ENCODE measurements around the gene CYP2D6. TPM values are rescaled to one million over a fixed set of nuclear protein-coding genes. Genes with fewer than 3 reads are reported as not detected.
"Not testable (repeated sequence)": the region's sequence is repeated elsewhere in the genome, so short reads cannot be mapped to it uniquely, and the experiment has no call there.

The CYP2D6 gene
- total RNA-seq, 6 donors from 2014 or later, result 0.46 to 4.2 (median 1.9) TPM

GRCh38 chr22:42145175-42145574 lies 14.6 kb upstream of the CYP2D6 start:
- H3K4me3 ChIP-seq, result no peak overlapping the region
- H3K27ac ChIP-seq, result no peak overlapping the region
- no peaks in the 10 kb centered on the region for H3K36me3 ChIP-seq
- DNase-seq (no peak), ATAC-seq (ENCODE audit: low FRiP score in 2 of 2) (no peak)
- TF ChIP-seq POLR2AphosphoS5 (IDR thresholded peaks at IDR 0.05), result no peak
- TF ChIP-seq EP300 (IDR thresholded peaks at IDR 0.05), result no peak
- TF ChIP-seq POLR2A (IDR thresholded peaks at IDR 0.05), result no peak
- TF ChIP-seq, protein P1, sequence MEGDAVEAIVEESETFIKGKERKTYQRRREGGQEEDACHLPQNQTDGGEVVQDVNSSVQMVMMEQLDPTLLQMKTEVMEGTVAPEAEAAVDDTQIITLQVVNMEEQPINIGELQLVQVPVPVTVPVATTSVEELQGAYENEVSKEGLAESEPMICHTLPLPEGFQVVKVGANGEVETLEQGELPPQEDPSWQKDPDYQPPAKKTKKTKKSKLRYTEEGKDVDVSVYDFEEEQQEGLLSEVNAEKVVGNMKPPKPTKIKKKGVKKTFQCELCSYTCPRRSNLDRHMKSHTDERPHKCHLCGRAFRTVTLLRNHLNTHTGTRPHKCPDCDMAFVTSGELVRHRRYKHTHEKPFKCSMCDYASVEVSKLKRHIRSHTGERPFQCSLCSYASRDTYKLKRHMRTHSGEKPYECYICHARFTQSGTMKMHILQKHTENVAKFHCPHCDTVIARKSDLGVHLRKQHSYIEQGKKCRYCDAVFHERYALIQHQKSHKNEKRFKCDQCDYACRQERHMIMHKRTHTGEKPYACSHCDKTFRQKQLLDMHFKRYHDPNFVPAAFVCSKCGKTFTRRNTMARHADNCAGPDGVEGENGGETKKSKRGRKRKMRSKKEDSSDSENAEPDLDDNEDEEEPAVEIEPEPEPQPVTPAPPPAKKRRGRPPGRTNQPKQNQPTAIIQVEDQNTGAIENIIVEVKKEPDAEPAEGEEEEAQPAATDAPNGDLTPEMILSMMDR (IDR thresholded peaks at IDR 0.05), result no peak
- H3K9me3 ChIP-seq, result no peaks in the 10 kb centered on the region
- WGBS, 2 donors, result 62 to 67% methylated on average over 5 of the region's 6 CpGs
- H3K4me1 ChIP-seq, result no peaks in the 10 kb centered on the region
- no peaks in the 10 kb centered on the region for H3K27me3 ChIP-seq

- peak in 1 of 2 donors; percentile 54 for DNase-seq
- H3K27ac ChIP-seq; ATAC-seq (ENCODE audit: low FRiP score in 2 of 2); H3K4me3 ChIP-seq; H3K9me3 ChIP-seq; H3K27me3 ChIP-seq; H3K4me1 ChIP-seq; H3K36me3 ChIP-seq: not testable (repeated sequence)
- WGBS, 2 donors, result 95% methylated on average over 9 to 14 of the region's 20 CpGs
Observed at GRCh38 chr22:42143859-42144822, 13.5 kb upstream of the CYP2D6 start.

DNA sequence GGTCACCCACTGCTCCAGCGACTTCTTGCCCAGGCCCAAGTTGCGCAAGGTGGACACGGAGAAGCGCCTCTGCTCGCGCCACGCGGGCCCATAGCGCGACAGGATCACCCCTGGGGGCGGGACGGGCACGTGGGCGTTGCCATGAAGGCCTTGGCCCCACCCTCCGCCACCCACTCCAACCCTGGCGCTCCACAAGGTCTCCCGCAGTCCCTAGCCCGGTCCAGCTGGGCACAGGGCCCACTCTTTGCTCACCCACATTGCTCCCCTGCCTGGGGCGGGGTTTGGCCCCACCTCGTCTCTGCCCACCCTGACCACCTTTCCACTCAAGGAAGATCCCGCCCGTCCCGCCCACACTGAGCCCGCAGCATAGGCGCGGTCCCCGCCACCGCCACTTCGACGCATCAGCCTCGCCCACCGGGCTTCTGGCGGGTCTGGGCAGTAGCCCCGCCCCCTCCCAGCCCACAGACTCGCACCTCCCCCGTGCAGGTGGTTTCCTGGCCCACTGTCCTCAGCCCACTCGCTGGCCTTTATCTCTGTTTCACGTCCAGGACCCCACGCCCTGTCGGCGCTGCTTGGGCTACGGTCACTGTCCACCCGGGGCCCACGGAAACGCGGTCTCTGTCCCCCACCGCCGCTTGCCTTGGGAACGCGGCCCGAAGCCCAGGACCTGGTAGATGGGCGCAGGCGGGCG lies 12.3 kb upstream of the CYP2D6 start:
- Histone ChIP-seq H3K27me3 (no peaks in the 10 kb centered on the region), H3K36me3 (no peaks in the 10 kb centered on the region), H3K4me1 (no peaks in the 10 kb centered on the region), H3K4me3 (no peak overlapping the region), H3K9me3 (no peaks in the 10 kb centered on the region), H3K27ac (no peak overlapping the region)
- 90 to 96% methylated on average over 28 to 52 of the region's 54 CpGs for WGBS, 2 donors
- no peak for ATAC-seq (ENCODE audit: low FRiP score in 2 of 2)
- TF ChIP-seq POLR2AphosphoS5 (IDR thresholded peaks at IDR 0.05) (no peak), POLR2A (IDR thresholded peaks at IDR 0.05) (no peak), EP300 (IDR thresholded peaks at IDR 0.05) (no peak)
- TF ChIP-seq, protein P1 (IDR thresholded peaks at IDR 0.05), result no peak
- DNase-seq, result peak in 1 of 2 donors; percentile 81

DNA sequence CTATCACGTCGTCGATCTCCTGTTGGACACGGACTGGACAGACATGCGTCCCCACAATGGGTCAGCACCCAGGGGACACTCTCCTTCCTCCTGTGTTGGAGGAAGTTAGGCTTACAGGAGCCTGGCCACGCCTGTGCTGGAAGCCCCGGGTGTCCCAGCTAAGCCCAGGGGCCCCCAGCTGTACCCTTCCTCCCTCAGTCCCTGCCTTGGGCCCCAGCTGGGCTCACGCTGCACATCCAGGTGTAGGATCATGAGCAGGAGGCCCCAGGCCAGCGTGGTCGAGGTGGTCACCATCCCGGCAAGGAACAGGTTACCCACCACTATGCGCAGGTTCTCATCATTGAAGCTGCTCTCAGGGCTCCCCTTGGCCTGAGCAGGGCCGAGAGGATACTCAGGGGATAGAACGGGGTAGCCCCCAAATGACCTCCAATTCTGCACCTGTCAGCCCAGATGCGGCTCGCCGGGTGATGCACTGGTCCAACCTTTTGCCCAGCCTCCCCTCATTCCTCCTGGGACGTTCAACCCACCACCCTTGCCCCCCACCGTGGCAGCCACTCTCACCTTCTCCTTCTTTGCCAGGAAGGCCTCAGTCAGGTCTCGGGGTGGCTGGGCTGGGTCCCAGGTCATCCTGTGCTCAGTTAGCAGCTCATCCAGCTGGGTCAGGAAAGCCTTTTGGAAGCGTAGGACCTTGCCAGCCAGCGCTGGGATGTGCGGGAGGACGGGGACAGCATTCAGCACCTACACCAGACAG lies 10.9 kb upstream of the CYP2D6 start:
- H3K4me3 ChIP-seq; H3K27me3 ChIP-seq; H3K27ac ChIP-seq; ATAC-seq (ENCODE audit: low FRiP score in 2 of 2); H3K9me3 ChIP-seq; H3K4me1 ChIP-seq; H3K36me3 ChIP-seq: not testable (repeated sequence)
- WGBS, 2 donors, result 94 to 98% methylated on average over 9 to 18 of the region's 24 CpGs
- peak in 1 of 2 donors; percentile 55 for DNase-seq

- not testable (repeated sequence) for H3K27me3 ChIP-seq; H3K4me3 ChIP-seq; H3K4me1 ChIP-seq; ATAC-seq (ENCODE audit: low FRiP score in 2 of 2); H3K9me3 ChIP-seq; H3K36me3 ChIP-seq; H3K27ac ChIP-seq
- 92 to 93% methylated on average over 9 to 11 of the region's 17 CpGs for WGBS, 2 donors
- peak in 1 of 2 donors; percentile 61 for DNase-seq
Observed at GRCh38 chr22:42140153-42140552, 9.5 kb upstream of the CYP2D6 start.

DNA sequence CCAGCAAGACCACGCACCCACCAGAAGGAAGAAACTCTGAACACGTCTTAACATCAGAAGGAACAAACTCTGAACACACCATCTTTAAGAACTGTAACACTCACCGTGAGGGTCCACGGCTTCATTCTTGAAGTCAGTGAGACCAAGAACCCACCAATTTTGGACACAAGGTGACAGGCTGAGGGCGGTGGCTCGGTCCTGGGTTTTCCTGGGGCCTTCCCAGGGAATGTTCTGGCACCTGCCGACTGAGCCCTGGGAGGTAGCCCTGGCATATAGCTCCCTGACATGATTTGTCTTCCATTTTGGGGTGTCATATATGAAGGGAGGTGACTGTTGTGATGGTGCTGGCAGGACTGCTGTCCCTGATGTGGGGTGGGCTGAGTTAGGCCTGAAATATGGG lies 8.9 kb upstream of the CYP2D6 start:
- ATAC-seq (ENCODE audit: low FRiP score in 2 of 2); H3K4me3 ChIP-seq; H3K27ac ChIP-seq; H3K9me3 ChIP-seq; H3K27me3 ChIP-seq; H3K4me1 ChIP-seq; H3K36me3 ChIP-seq; DNase-seq: not testable (repeated sequence)
- 88 to 90% methylated on average over 6 to 7 of the region's 7 CpGs for WGBS, 2 donors
